Body of pancreas (tissue), 4 donors: Measurements from ENCODE around the gene DCAF8. TPM values are rescaled to one million over a fixed set of nuclear protein-coding genes. Genes with fewer than 3 reads are reported as not detected.

ENCODE experiments used
- ATAC-seq: fragments of 150-250 bp; one replicate; pipeline ENCODE4 v1.9.1; 2016
- DNase-seq, 4 donors: peaks; one replicate each; pipeline ENCODE4 v3.0.0-alpha.2; 2019
- H3K27ac ChIP-seq, 4 donors: fragments of 200-600 bp; sonication (generic); 1 replicate in 3 of 4; 2 replicates in 1 of 4; pipeline versions ENCODE4 v1.5.1 to v1.6.1; 2016 to 2019; ENCODE audit warnings: mild to moderate bottlenecking in 1 of 4, mixed read lengths in 1 of 4, moderate library complexity in 1 of 4
- H3K27me3 ChIP-seq, 2 donors: fragments of 200-600 bp; sonication (generic); one replicate each; pipeline ENCODE4 v1.6.0; 2016; ENCODE audit warnings: mild to moderate bottlenecking in 1 of 2
- H3K36me3 ChIP-seq, 2 donors: fragments of 200-600 bp; sonication (generic); replicated peaks in 1 of 2; 2 replicates each; pipeline ENCODE4 v1.5.1; 2016; ENCODE audit warnings: low read depth in 2 of 2; ENCODE audit not compliant: insufficient read depth in 1 of 2
- H3K4me1 ChIP-seq: fragments of 200-600 bp; sonication (generic); one replicate; pipeline ENCODE4 v1.6.0; 2016
- H3K4me3 ChIP-seq, 2 donors: fragments of 200-600 bp; sonication (generic); 1 replicate in 1 of 2; 2 replicates in 1 of 2; pipeline ENCODE4 v1.5.1; 2016 to 2019
- H3K9me3 ChIP-seq, 3 donors: fragments of 200-600 bp; sonication (generic); 1 replicate in 2 of 3; 2 replicates in 1 of 3; pipeline ENCODE4 v1.5.1; 2016
- POLR2A ChIP-seq, 3 donors: fragments of 450-650 bp; IDR thresholded peaks; one replicate each; pipeline ENCODE4 v1.6.1; 2016; ENCODE audit warnings: antibody characterized with exemption in 3 of 3, mild to moderate bottlenecking in 2 of 3
- WGBS, 2 donors: methylation state at CpG; one replicate each; pipeline ENCODE4 v1.1.5; 2017; 5-methylcytosine and 5-hydroxymethylcytosine counted together
- intact Hi-C: fragments of 100-400 bp; cut with DNase I; formaldehyde crosslinking; loops from one replicate; pipeline ENCODE4 v1.15.1; 2023
- total RNA-seq, 2 donors: library from RNA; depleted of rRNA; stranded (reverse); fragments of >200 nt; gene quantifications; one replicate each; pipeline ENCODE4 v1.1.0, GENCODE V29; 2016
- TF ChIP-seq, protein P1 (sequence below), 7 experiments: fragments of 450-650 bp in 4 of 7; fragments of 200-600 bp in 3 of 7; sonication (generic) in 3 of 7; IDR thresholded peaks; one replicate each; pipeline ENCODE4 v1.5.1; 2016 to 2019; ENCODE audit warnings: antibody characterized with exemption in 7 of 7

DCAF8 gene
- total RNA-seq, 2 donors from 2014 or later, result 123 to 190 TPM

DNA sequence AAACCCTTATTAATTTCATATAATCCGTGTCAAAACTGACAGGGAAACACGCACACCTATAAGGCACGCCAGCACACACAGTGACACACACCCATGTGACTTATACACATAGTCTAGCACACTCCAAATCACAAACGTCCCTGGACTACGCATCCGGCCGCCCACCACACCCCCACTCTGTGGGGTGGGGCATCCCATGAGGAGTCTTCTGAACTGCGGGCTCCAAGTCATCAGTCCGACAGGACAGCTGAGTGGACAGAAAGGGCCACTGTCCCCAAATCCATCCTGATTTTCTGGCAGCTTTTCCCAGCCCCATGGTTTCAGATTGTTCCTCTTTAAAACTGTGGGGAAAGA is 56.3 kb downstream of the DCAF8 start:
- ATAC-seq (peak; percentile 33), DNase-seq (peak in 3 of 4 donors; percentile 29 to 37 (median 33))
- peak overlapping the region in 1 of 2 donors; percentile 65 for H3K4me3 ChIP-seq
- intact Hi-C loops, result no loop called here
- H3K27ac ChIP-seq, result peak overlapping the region; percentile 72 to 88 (median 84)
- no peaks in the 10 kb centered on the region for H3K27me3 ChIP-seq
- H3K9me3 ChIP-seq, result no peaks in the 10 kb centered on the region
- TF ChIP-seq, protein P1, sequence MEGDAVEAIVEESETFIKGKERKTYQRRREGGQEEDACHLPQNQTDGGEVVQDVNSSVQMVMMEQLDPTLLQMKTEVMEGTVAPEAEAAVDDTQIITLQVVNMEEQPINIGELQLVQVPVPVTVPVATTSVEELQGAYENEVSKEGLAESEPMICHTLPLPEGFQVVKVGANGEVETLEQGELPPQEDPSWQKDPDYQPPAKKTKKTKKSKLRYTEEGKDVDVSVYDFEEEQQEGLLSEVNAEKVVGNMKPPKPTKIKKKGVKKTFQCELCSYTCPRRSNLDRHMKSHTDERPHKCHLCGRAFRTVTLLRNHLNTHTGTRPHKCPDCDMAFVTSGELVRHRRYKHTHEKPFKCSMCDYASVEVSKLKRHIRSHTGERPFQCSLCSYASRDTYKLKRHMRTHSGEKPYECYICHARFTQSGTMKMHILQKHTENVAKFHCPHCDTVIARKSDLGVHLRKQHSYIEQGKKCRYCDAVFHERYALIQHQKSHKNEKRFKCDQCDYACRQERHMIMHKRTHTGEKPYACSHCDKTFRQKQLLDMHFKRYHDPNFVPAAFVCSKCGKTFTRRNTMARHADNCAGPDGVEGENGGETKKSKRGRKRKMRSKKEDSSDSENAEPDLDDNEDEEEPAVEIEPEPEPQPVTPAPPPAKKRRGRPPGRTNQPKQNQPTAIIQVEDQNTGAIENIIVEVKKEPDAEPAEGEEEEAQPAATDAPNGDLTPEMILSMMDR (IDR thresholded peaks at IDR 0.05), result no peak
- TF ChIP-seq POLR2A (IDR thresholded peaks at IDR 0.05), result no peak
- 4 to 7% methylated on average over 8 to 9 of the region's 9 CpGs for WGBS, 2 donors
- peaks cover 54% of the 10 kb centered on the region for H3K4me1 ChIP-seq
- no peaks in the 10 kb centered on the region for H3K36me3 ChIP-seq

DNA sequence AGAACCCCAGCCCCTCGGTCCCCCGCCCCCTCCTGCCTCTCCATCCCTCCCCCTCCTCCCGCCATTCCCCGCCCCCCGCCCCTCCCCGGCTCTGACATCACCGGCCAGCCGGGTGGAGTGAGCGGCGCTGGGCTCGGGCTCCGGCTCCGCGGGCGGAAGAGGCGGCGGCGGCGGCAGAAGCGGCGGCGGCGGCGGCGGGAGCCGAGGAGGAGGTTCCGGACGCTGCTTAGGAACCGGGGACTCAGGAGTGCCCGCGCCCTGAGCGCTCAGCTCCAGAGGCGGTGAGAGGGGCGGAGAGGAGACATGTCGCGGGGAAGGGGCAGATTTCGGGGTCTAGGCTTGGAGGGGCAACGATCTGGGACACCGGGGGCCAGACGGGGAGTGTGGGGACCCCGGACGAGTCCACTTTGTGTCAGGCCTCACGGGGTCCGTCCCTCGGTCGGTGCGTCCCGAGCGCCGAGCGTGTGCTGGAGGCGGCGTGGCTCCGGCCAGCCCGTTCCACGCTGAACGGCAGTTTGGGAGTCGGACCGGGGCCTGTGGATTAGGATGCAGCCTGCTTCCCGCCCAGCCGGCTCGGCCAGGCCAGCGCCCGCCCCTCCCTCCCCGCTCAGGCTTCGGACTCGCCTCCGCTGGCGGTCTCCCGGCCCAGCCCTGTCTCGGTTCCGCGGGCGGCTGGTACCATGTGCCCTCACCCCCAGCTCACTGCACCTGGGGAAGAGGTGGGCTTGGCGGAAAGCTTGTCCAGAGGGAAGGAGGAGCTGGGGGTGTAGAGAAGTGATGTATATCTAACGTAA is 56.9 kb downstream of the DCAF8 start, which contains the start of gene PEA15:
Gene PEA15, plus strand, starts transcription at position 143 of the 794 bp plus-strand sequence. CDS start 6,161 bp downstream, outside the sequence.
- Histone ChIP-seq H3K36me3 (no peaks in the 10 kb centered on the region), H3K9me3 (no peaks in the 10 kb centered on the region), H3K4me3 (peak within 1 kb of the TSS; percentile 58 to 65), H3K27ac (peak within 1 kb of the TSS; percentile 72 to 88 (median 84)), H3K4me1 (peaks cover 48% of the 10 kb centered on the region), H3K27me3 (no peaks in the 10 kb centered on the region)
- intact Hi-C loops, result no loop called here
- ATAC-seq, result peak; percentile 86
- peak; percentile 72 to 81 (median 78) for DNase-seq
- TF ChIP-seq POLR2A (IDR thresholded peaks at IDR 0.05), result peak; percentile 61 to 77 (median 76)
- TF ChIP-seq, protein P1 (IDR thresholded peaks at IDR 0.05), result no peak
- WGBS, 2 donors, result 0% methylated on average over 1 to 73 of the region's 76 CpGs

DNA sequence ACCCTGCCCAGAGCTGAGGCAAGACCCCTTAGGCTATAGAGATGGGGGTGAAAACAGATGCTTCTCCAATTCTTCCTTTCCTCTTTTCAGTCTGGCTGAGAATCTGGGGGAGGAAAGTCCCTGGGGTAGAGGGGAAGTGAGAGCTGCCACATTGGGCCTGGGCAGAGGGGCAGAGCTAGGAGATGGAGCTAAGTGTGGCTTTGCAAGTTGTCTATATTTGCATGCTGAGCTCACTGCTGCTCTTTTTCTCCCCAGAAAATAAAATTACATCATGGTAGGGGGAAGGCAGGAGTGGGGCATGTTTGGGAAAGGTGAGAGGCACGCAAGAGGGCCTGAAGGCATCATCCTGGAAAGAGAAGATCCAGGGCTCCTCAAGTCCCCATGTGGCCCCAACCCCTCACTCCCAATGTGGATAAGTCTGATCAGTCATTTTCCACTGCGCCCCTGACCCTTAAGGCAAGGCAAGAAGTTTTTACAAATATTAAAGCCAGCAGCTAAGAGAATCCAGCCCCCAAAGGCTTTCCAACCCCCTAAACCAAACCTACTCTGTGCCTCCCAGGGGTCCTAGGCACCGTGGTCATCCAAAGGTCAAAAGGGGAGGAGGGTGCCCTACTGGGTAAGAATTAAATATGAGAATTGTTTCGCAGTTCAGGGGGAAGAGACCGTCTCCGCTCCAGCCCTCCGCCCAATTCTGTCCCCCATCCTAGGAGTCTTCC is 57.7 kb downstream of the DCAF8 start:
- no peak for DNase-seq
- TF ChIP-seq POLR2A (IDR thresholded peaks at IDR 0.05), result no peak
- TF ChIP-seq, protein P1 (IDR thresholded peaks at IDR 0.05), result no peak
- no peak for ATAC-seq
- Histone ChIP-seq H3K4me1 (peaks cover 41% of the 10 kb centered on the region), H3K27me3 (no peaks in the 10 kb centered on the region), H3K27ac (peak overlapping the region in 3 of 4 donors; percentile 72 to 85 (median 83)), H3K9me3 (no peaks in the 10 kb centered on the region), H3K36me3 (no peaks in the 10 kb centered on the region), H3K4me3 (no peak overlapping the region)
- intact Hi-C loops, result no loop called here
- WGBS, 2 donors, result 27 to 30% methylated on average over 7 of the region's 7 CpGs

DNA sequence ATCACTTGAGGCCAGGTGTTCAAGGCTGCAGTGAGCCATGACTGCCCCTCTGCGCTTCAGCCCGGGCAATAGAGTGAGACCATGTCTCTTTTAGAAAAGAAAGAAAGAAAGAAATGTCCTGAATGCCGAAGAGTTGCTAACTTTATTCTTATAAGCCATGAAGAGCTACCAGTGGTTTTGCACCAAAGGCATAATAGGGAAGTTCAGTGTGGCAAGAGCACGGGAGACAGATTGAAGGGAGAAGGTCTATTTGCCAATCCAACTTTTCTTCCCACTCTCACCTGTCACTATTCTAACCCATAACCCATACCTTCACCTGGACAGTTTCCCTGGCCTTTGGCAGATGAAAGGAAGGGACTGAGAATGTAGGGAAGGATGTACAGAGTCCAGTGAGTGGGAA is 61.6 kb downstream of the DCAF8 start:
- no peak overlapping the region for H3K27ac ChIP-seq
- H3K4me3 ChIP-seq, result no peak overlapping the region
- no peaks in the 10 kb centered on the region for H3K9me3 ChIP-seq
- no peak for ATAC-seq
- intact Hi-C loops, result no loop called here
- no peaks in the 10 kb centered on the region for H3K27me3 ChIP-seq
- no peak for DNase-seq
- TF ChIP-seq, protein P1 (IDR thresholded peaks at IDR 0.05), result no peak
- no peak for TF ChIP-seq POLR2A (IDR thresholded peaks at IDR 0.05)
- no peaks in the 10 kb centered on the region for H3K36me3 ChIP-seq
- WGBS, 2 donors, result 80 to 84% methylated on average over 4 of the region's 4 CpGs
- peaks cover 11% of the 10 kb centered on the region for H3K4me1 ChIP-seq
